K562 (cell line): ENCODE results near the gene PAQR4. TPM values are rescaled to one million over a fixed set of nuclear protein-coding genes. Genes with fewer than 3 reads are reported as not detected.

Source experiments
- ATAC-seq: fragments of 200-7000 bp; cut with Tn5 transposase; 3 replicates; pipeline ENCODE4 v1.9.1; 2020; ENCODE audit warnings: moderate library complexity
- BruUV-seq: library from RNA; stranded (reverse); fragments of 400-500 nt; replicated peaks from 2 replicates; lab custom pipeline; 2021; lab: Mats Ljungman, UMichigan
- CTCF ChIA-PET: fragments of 300-600 bp; formaldehyde crosslinking; extraction: SDS; loops from one replicate; lab custom pipeline; 2021; ENCODE audit warnings: low intra/inter-chr PET ratio; lab: Yijun Ruan, JAX
- POLR2A ChIA-PET: fragments of 300-600, 350-650 bp; sonication (Branson Sonifier 250); formaldehyde crosslinking; extraction: SDS; loops from one replicate; lab custom pipeline; 2021; ENCODE audit warnings: antibody characterized with exemption, inconsistent platforms; lab: Yijun Ruan, JAX
- DNase-seq, 4 experiments: peaks; one replicate each; pipeline versions ENCODE4 v3.0.0 to v3.0.0-alpha.2; 2011 to 2018; ENCODE audit warnings: low spot score in 3 of 4, mixed read lengths in 3 of 4; ENCODE audit errors: extremely low read depth in 1 of 4
- FAIRE-seq: peaks from 2 replicates; lab custom pipeline; 2011; peaks lifted over from hg19 to GRCh38; lab: Jason Lieb, UNC
- H2AFZ ChIP-seq: 2 replicates; pipeline ENCODE4 v1.6.0; 2011; ENCODE audit warnings: low read depth, low read length, control low read depth, inconsistent platforms
- H3K27ac ChIP-seq: fragments of 200-600 bp; 3 replicates; pipeline ENCODE4 v1.8.0; 2011; ENCODE audit warnings: low read depth, mild to moderate bottlenecking, control low read depth, inconsistent platforms, low read length, moderate library complexity, mixed read lengths; ENCODE audit errors: extremely low read depth
- H3K27me3 ChIP-seq, 2 experiments: fragments of 300-600 bp in 1 of 2; 2 replicates in 1 of 2; 3 replicates in 1 of 2; pipeline versions ENCODE4 v1.6.0 to v1.8.0; 2011; ENCODE audit warnings: inconsistent platforms in 2 of 2, low read length in 2 of 2, mild to moderate bottlenecking in 1 of 2, mixed read lengths in 1 of 2, moderate library complexity in 1 of 2; ENCODE audit not compliant: control insufficient read depth in 2 of 2, insufficient read depth in 2 of 2
- H3K36me3 ChIP-seq: fragments of 300-600 bp; 3 replicates; pipeline ENCODE4 v1.8.0; 2011; ENCODE audit warnings: mild to moderate bottlenecking, low read length, inconsistent platforms; ENCODE audit not compliant: control insufficient read depth, insufficient read depth
- H3K4me1 ChIP-seq, 2 experiments: fragments of 200-600 bp in 1 of 2; replicated peaks in 1 of 2; 2 replicates in 1 of 2; 3 replicates in 1 of 2; pipeline versions ENCODE4 v1.5.1 to v1.8.0; 2011; ENCODE audit warnings: inconsistent platforms in 2 of 2, low read length in 2 of 2, mild to moderate bottlenecking in 1 of 2, mixed read lengths in 1 of 2, moderate library complexity in 1 of 2; ENCODE audit not compliant: control insufficient read depth in 2 of 2, insufficient read depth in 2 of 2
- H3K4me2 ChIP-seq: 2 replicates; pipeline ENCODE4 v1.6.1; 2011; ENCODE audit warnings: low read length, control low read depth, inconsistent platforms, mixed read lengths; ENCODE audit not compliant: insufficient read depth
- H3K4me3 ChIP-seq: fragments of 200-600 bp; sonication (generic), shearing (Covaris generic); 2 replicates; pipeline ENCODE4 v1.5.1; 2016; ENCODE audit warnings: control low read depth, inconsistent platforms
- H3K79me2 ChIP-seq: fragments of 200-600 bp; 3 replicates; pipeline ENCODE4 v1.8.0; 2011; ENCODE audit warnings: low read length, inconsistent platforms; ENCODE audit not compliant: control insufficient read depth, insufficient read depth
- H3K9ac ChIP-seq, 2 experiments: 2 replicates each; pipeline versions ENCODE4 v1.6.0 to v1.6.1; 2011; ENCODE audit warnings: low read depth in 2 of 2, low read length in 2 of 2, control low read depth in 1 of 2, inconsistent platforms in 1 of 2, mild to moderate bottlenecking in 1 of 2, mixed read lengths in 1 of 2; ENCODE audit not compliant: insufficient read depth in 1 of 2
- H3K9me1 ChIP-seq: one replicate; pipeline ENCODE4 v1.6.0; 2011; ENCODE audit warnings: inconsistent platforms, mild to moderate bottlenecking, low read length, moderate library complexity; ENCODE audit not compliant: control insufficient read depth, insufficient read depth
- H3K9me3 ChIP-seq: replicated peaks from 2 replicates; pipeline ENCODE4 v1.5.1; 2011; ENCODE audit warnings: low read depth, low read length, inconsistent platforms; ENCODE audit not compliant: control insufficient read depth, insufficient read depth
- H4K20me1 ChIP-seq: replicated peaks from 2 replicates; pipeline ENCODE4 v1.6.1; 2011; ENCODE audit warnings: low read length, inconsistent platforms, mixed read lengths; ENCODE audit not compliant: control insufficient read depth, insufficient read depth
- ELF4 ChIP-seq: fragments of 450-650 bp; formaldehyde crosslinking; IDR thresholded peaks from 2 replicates; pipeline ENCODE4 v1.4.0; 2022; ENCODE audit warnings: missing genetic modification characterization
- ELK3 ChIP-seq: fragments of 450-650 bp; formaldehyde crosslinking; IDR thresholded peaks from 2 replicates; pipeline ENCODE4 v1.4.0; 2020; ENCODE audit warnings: mild to moderate bottlenecking
- ETS2 ChIP-seq: IDR thresholded peaks from 2 replicates; pipeline ENCODE4 v1.6.1; 2016; ENCODE audit warnings: borderline replicate concordance, missing genetic modification characterization, mild to moderate bottlenecking, moderate library complexity, missing compliant biosample characterization; ENCODE audit not compliant: poor library complexity, severe bottlenecking
- FOXP1 ChIP-seq: sonication (generic); formaldehyde crosslinking; IDR thresholded peaks from 2 replicates; pipeline ENCODE4 v1.8.0; 2022; ENCODE audit warnings: mild to moderate bottlenecking, missing genetic modification reagents
- HEY1 ChIP-seq: fragments of 250-450 bp; sonication (Bioruptor Pico); IDR thresholded peaks from 2 replicates; pipeline ENCODE4 v1.5.0; 2020; ENCODE audit warnings: mild to moderate bottlenecking, moderate library complexity, borderline replicate concordance
- IRF1 ChIP-seq: sonication (generic); formaldehyde crosslinking; IDR thresholded peaks from 2 replicates; pipeline ENCODE4 v1.8.0; 2022; ENCODE audit warnings: missing genetic modification reagents, mild to moderate bottlenecking, borderline replicate concordance
- KDM2B ChIP-seq: fragments of 250-450 bp; sonication (Bioruptor Pico); IDR thresholded peaks from 2 replicates; pipeline ENCODE4 v1.8.0; 2021; ENCODE audit warnings: mild to moderate bottlenecking, moderate library complexity
- NR4A1 ChIP-seq, 2 experiments: fragments of 250-450 bp in 1 of 2; fragments of 450-650 bp in 1 of 2; sonication (Bioruptor Pico) in 1 of 2; IDR thresholded peaks; 2 replicates each; pipeline versions ENCODE4 v1.4.0 to v1.6.1; 2016 to 2020; ENCODE audit warnings: mild to moderate bottlenecking in 2 of 2, missing compliant biosample characterization in 1 of 2, missing genetic modification characterization in 1 of 2, moderate library complexity in 1 of 2
- RBM39 ChIP-seq: fragments of 200-400 bp; formaldehyde crosslinking; optimal IDR thresholded peaks from 2 replicates; pipeline ENCODE3; 2018; ENCODE audit warnings: low read depth, low read length
- SAFB ChIP-seq: fragments of 200-400 bp; formaldehyde crosslinking; IDR thresholded peaks from 2 replicates; pipeline ENCODE4 v1.6.1; 2017; ENCODE audit warnings: low read depth, low read length, borderline replicate concordance
- USF1 ChIP-seq: sonication (generic); formaldehyde crosslinking; IDR thresholded peaks from 2 replicates; pipeline ENCODE4 v1.9.0; 2022; ENCODE audit warnings: mild to moderate bottlenecking, missing genetic modification reagents
- ZNF639 ChIP-seq, 2 experiments: fragments of 200-800 bp in 1 of 2; sonication (Bioruptor generic) in 1 of 2; sonication (generic) in 1 of 2; formaldehyde crosslinking in 1 of 2; IDR thresholded peaks in 1 of 2; conservative IDR thresholded peaks in 1 of 2; 2 replicates each; pipeline versions ENCODE4 v1.5.0 to v1.6.1; 2016 to 2020; ENCODE audit warnings: missing compliant biosample characterization in 1 of 2, missing genetic modification characterization in 1 of 2, missing genetic modification reagents in 1 of 2
- WGBS: fragments of 100-300 bp; shearing (Covaris generic); methylation state at CpG from one replicate; pipeline ENCODE4 v1.1.6; 2016; ENCODE audit warnings: low coverage, mixed read lengths; ENCODE audit not compliant: insufficient coverage; ENCODE audit errors: missing lambda C conversion rate; 5-methylcytosine and 5-hydroxymethylcytosine counted together
- in situ Hi-C: fragments of 300-500 bp; cut with MboI; formaldehyde crosslinking; loops from 4 replicates; pipeline ENCODE4 v1.15.0; 2018; ENCODE audit warnings: inconsistent platforms, mixed read lengths
- intact Hi-C: fragments of 100-400 bp; cut with micrococcal nuclease; formaldehyde crosslinking; loops from 2 replicates; pipeline ENCODE4 v1.14.2; 2022
- polyA plus RNA-seq, 8 experiments: library from polyadenylated mRNA; depleted of rRNA in 4 of 8; stranded (reverse) in 5 of 8; unstranded in 3 of 8; fragments of >200 nt; fragmentation: Nextera tagmentation in 2 of 8; fragmentation: Illumina TruSeq in 1 of 8; extraction: Ambion mirVana in 2 of 8; extraction: Trizol in 1 of 8; gene quantifications; 2 replicates each; pipeline versions ENCODE4 v1.2.1 to v1.2.3, GENCODE V29; 2011 to 2014; ENCODE audit warnings: inconsistent platforms in 1 of 8, missing spikeins in 1 of 8
- total RNA-seq, 7 experiments: library from RNA; depleted of rRNA in 6 of 7; stranded (reverse); fragments of >200 nt in 6 of 7; fragmentation: Illumina TruSeq in 2 of 7; extraction: Trizol in 2 of 7; gene quantifications; 2 replicates each; pipeline versions ENCODE4 v1.2.1 to v1.2.3, GENCODE V29; 2011 to 2021; ENCODE audit warnings: low replicate concordance in 1 of 7

PAQR4 gene
- total and polyA plus RNA-seq, 9 of the 15 experiments (the other 6 are each of a cell fraction or from before 2014, with no cell fraction given) = 0.62 to 40.4 (median 19.5) TPM

GRCh38 chr16:2980227-2981176 is 11.4 kb downstream of the PAQR4 start, which contains the start of gene PKMYT1:
Gene PKMYT1 (minus strand): TSS chr16:2980446. CDS start chr16:2979657, 789 bp downstream.
- Histone ChIP-seq H3K9ac (peak within 1 kb of the TSS; percentile 97 to 100), H3K9me1 (no peaks in the 10 kb centered on the region), H3K27ac (peak within 1 kb of the TSS; percentile 99), H3K4me3 (peak within 1 kb of the TSS; percentile 63), H3K9me3 (no peaks in the 10 kb centered on the region), H3K79me2 (peaks cover 47% of the 10 kb centered on the region), H3K4me1 (peaks cover 19 to 79% of the 10 kb centered on the region in 2 experiments), H4K20me1 (no peaks in the 10 kb centered on the region; the same call in 1 of the 2 replicates), H3K36me3 (peaks cover 40% of the 10 kb centered on the region; the same call in 2 of the 3 replicates), H3K4me2 (peak within 1 kb of the TSS; percentile 97), H3K27me3 (no peaks in the 10 kb centered on the region), H2AFZ (peak within 1 kb of the TSS; percentile 72)
- POLR2A ChIA-PET = interaction anchor here (0.6 to 3.5 kb wide), 16 partner anchors 8 to 1202 kb away, joined by 3 to 23 read pairs (median 4); partner anchors contain the start of genes FLYWCH2, KREMEN2 and PAQR4
- intact Hi-C loops = loop anchor here (2.0 to 5.0 kb wide), 3 partner anchors 53 to 108 kb away; no protein-coding TSS in a partner anchor
- WGBS = under 1% methylated on average over 73 of the region's 91 CpGs
- BruUV-seq = TSS peak; percentile 91
- ATAC-seq = peak; percentile 78
- DNase-seq = peak; percentile 95 to 99 (median 98)
- CTCF ChIA-PET = no interaction called here
- in situ Hi-C loops = no loop called here
- FAIRE-seq = peak; percentile 65
- peak; percentile 60 for TF ChIP-seq USF1 (CRISPR knock-in tag)
- 0 out of 2 replicates have a peak, but pooled peaks have one; percentile 5 for TF ChIP-seq KDM2B
- TF ChIP-seq HEY1 (CRISPR knock-in tag) = no peak; the same call in 1 of the 2 replicates
- no peak for TF ChIP-seq ZNF639 (CRISPR knock-in tag; conservative IDR thresholded peaks at IDR 0.05 in 1 of 2, IDR thresholded peaks at IDR 0.05 in 1 of 2)
- peak; percentile 44; the same call in 1 of the 2 replicates for TF ChIP-seq IRF1 (CRISPR knock-in tag)
- TF ChIP-seq NR4A1 (CRISPR knock-in tag; IDR thresholded peaks at IDR 0.05) = no peak
- TF ChIP-seq NR4A1 (tag; IDR thresholded peaks at IDR 0.05) = no peak
- 0 out of 2 replicates have a peak, but pooled peaks have one; percentile 10 for TF ChIP-seq ELK3
- TF ChIP-seq ETS2 (tag) = peak; percentile 37
- peak; percentile 96 for TF ChIP-seq SAFB
- TF ChIP-seq RBM39 = peak; percentile 51
- no peak for TF ChIP-seq ELF4 (CRISPR knock-in tag)
- peak; percentile 91 for TF ChIP-seq FOXP1
